OCI-LY1 (cell line): Measurements from ENCODE around the gene EIF1B.

Source experiments
- H2AFZ ChIP-seq: fragments of 200-600 bp; sonication (generic), shearing (Covaris generic); 2 replicates; pipeline ENCODE4 v1.6.0; 2014; ENCODE audit warnings: antibody characterized with exemption, mild to moderate bottlenecking, low read length
- H3F3A ChIP-seq: fragments of 200-600 bp; sonication (generic), shearing (Covaris generic); 2 replicates; pipeline ENCODE4 v1.6.0; 2014; ENCODE audit warnings: mild to moderate bottlenecking, antibody characterized with exemption, low read length, moderate library complexity; ENCODE audit not compliant: insufficient read depth
- H3K27ac ChIP-seq: fragments of 200-600 bp; sonication (generic); 2 replicates; pipeline ENCODE4 v1.5.1; 2014; ENCODE audit warnings: low read length, mixed run types, mild to moderate bottlenecking, low read depth; ENCODE audit not compliant: poor library complexity, severe bottlenecking
- H3K27me3 ChIP-seq: fragments of 200-600 bp; sonication (generic); 2 replicates; pipeline ENCODE4 v1.6.0; 2014; ENCODE audit warnings: antibody characterized with exemption, mild to moderate bottlenecking, low read length, moderate library complexity; ENCODE audit not compliant: insufficient read depth
- H3K36me3 ChIP-seq: fragments of 200-600 bp; sonication (generic); 2 replicates; pipeline ENCODE4 v1.6.1; 2014; ENCODE audit warnings: mild to moderate bottlenecking, antibody characterized with exemption, low read length, moderate library complexity, mixed read lengths; ENCODE audit not compliant: insufficient read depth
- H3K4me1 ChIP-seq: fragments of 200-600 bp; sonication (generic); 2 replicates; pipeline ENCODE4 v1.5.1; 2014; ENCODE audit warnings: mild to moderate bottlenecking, low read length, moderate library complexity; ENCODE audit not compliant: insufficient read depth, severe bottlenecking
- H3K4me2 ChIP-seq: fragments of 200-600 bp; sonication (generic), shearing (Covaris generic); 2 replicates; pipeline ENCODE4 v1.6.1; 2014; ENCODE audit warnings: low read length
- H3K4me3 ChIP-seq: fragments of 200-600 bp; sonication (generic); 2 replicates; pipeline ENCODE4 v1.5.1; 2014; ENCODE audit warnings: low read length, low read depth, mild to moderate bottlenecking, mixed read lengths; ENCODE audit not compliant: poor library complexity, severe bottlenecking
- H3K79me2 ChIP-seq: fragments of 200-600 bp; shearing (Covaris generic); 2 replicates; pipeline ENCODE4 v1.6.1; 2016; ENCODE audit warnings: mixed run types, low read length, mixed read lengths; ENCODE audit not compliant: insufficient read depth
- H3K9ac ChIP-seq: fragments of 200-600 bp; sonication (generic), shearing (Covaris generic); 2 replicates; pipeline ENCODE4 v1.6.1; 2014; ENCODE audit warnings: mild to moderate bottlenecking, low read length, mixed read lengths
- H3K9me2 ChIP-seq: fragments of 200-600 bp; sonication (generic), shearing (Covaris generic); 2 replicates; pipeline ENCODE4 v1.6.1; 2014; ENCODE audit warnings: low read depth, mild to moderate bottlenecking, low read length, mixed read lengths
- H3K9me3 ChIP-seq: fragments of 200-600 bp; shearing (Covaris generic); 2 replicates; pipeline ENCODE4 v1.6.1; 2014; ENCODE audit warnings: low read length, mixed read lengths
- H4K20me1 ChIP-seq: fragments of 200-600 bp; sonication (generic), shearing (Covaris generic); 2 replicates; pipeline ENCODE4 v1.6.0; 2016; ENCODE audit warnings: mild to moderate bottlenecking, low read length; ENCODE audit not compliant: insufficient read depth
- EZH2 ChIP-seq: fragments of 200-600 bp; sonication (generic), shearing (Covaris generic); IDR thresholded peaks from 2 replicates; pipeline ENCODE4 v1.8.0; 2017; ENCODE audit warnings: borderline replicate concordance, mixed run types, mild to moderate bottlenecking, antibody characterized with exemption, low read length, moderate library complexity, mixed read lengths
- TF ChIP-seq, protein P1 (sequence below): fragments of 200-600 bp; sonication (generic), shearing (Covaris generic); IDR thresholded peaks from 2 replicates; pipeline ENCODE4 v1.5.1; 2017; ENCODE audit warnings: mild to moderate bottlenecking, antibody characterized with exemption, low read length, moderate library complexity, mixed read lengths

EIF1B gene

DNA sequence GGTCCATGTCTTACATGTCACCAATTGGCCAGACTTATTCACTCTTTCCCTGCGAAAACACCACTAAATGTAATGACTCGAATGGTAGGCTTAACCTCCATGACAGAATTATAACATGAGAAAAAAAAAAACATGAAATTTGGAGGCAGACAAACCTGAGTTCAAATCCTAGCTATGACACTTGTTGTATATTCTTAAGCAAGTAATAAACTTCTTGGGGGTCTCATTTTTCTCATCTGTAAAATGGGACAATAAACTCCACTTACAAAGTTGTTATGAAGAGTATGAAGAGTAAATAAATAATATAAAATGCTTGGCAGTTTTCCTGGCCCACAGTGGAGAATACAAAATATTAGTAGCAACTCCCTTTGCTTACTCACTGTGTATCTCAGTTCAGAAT is 11.4 kb upstream of the EIF1B start:
- Histone ChIP-seq H3K9me3 (no peaks in the 10 kb centered on the region), H3K27ac (no peak overlapping the region), H3K4me1 (no peaks in the 10 kb centered on the region), H3K9me2 (no peaks in the 10 kb centered on the region), H2AFZ (no peak overlapping the region), H3K27me3 (no peaks in the 10 kb centered on the region), H3K36me3 (no peaks in the 10 kb centered on the region), H3K79me2 (no peaks in the 10 kb centered on the region), H4K20me1 (no peaks in the 10 kb centered on the region), H3F3A (no peaks in the 10 kb centered on the region), H3K4me3 (no peak overlapping the region), H3K4me2 (no peak overlapping the region), H3K9ac (no peak overlapping the region)
- no peak for TF ChIP-seq EZH2
- TF ChIP-seq, protein P1, sequence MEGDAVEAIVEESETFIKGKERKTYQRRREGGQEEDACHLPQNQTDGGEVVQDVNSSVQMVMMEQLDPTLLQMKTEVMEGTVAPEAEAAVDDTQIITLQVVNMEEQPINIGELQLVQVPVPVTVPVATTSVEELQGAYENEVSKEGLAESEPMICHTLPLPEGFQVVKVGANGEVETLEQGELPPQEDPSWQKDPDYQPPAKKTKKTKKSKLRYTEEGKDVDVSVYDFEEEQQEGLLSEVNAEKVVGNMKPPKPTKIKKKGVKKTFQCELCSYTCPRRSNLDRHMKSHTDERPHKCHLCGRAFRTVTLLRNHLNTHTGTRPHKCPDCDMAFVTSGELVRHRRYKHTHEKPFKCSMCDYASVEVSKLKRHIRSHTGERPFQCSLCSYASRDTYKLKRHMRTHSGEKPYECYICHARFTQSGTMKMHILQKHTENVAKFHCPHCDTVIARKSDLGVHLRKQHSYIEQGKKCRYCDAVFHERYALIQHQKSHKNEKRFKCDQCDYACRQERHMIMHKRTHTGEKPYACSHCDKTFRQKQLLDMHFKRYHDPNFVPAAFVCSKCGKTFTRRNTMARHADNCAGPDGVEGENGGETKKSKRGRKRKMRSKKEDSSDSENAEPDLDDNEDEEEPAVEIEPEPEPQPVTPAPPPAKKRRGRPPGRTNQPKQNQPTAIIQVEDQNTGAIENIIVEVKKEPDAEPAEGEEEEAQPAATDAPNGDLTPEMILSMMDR = no peak

DNA sequence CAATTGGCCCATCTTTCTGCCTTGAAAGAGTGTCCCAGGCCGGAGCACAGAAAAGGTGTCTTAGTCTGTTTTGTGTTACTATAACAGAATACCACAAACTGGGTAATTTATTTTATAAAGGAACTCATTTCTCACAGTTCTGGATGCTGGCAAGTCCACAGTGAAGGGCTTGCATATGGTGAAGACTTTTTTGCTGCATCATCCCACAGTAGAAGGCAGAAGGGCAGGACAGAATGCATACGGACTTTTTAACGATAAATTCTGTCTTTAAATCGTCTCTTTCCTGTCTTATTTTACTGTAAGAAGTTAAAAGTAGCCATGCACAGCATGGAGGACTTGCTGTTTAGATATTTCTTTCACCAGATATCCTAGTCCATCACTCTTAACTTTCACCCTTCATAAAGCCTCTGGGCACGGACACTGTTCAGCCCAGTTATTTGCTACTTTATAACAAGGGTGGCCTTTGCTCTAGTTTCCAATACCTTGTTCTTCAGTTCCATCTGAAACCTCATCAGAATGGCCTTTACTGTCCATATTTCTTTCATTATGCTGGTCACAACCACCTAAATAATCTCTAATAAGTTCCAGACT is 10.3 kb upstream of the EIF1B start:
- H2AFZ ChIP-seq = no peak overlapping the region

DNA sequence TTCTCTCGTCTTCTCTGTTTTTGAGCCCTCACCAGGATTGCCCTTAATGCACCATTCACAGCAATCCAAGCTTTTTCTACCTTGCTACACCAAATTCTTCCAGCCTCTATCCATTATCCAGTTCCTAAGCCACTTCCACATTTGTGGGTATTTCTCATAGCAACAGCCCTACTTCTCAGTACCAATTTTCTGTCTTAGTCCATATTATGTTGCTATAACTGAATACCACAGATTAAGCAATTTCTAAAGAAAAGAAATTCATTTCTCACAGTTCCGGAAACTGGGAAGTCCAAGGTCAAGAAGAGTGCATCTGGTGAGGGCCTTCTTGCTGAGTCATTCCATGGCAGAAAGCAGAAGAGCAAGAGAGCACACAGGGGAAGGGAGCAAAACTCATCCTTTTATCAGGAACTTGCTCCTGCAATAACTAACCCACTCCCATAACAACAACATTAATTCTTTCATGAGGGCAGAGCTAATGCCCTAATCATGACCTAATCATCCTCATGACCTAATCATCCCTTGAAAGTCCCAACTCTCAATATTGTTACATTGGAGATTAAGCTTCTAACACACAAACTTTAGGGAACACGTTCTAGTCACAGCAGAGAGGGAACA is 9.7 kb upstream of the EIF1B start:
- H3K4me1 ChIP-seq = no peaks in the 10 kb centered on the region
- H3K9me2 ChIP-seq = no peaks in the 10 kb centered on the region
- no peak overlapping the region for H3K4me3 ChIP-seq
- no peak overlapping the region for H3K27ac ChIP-seq
- no peak for TF ChIP-seq EZH2
- TF ChIP-seq, protein P1 = no peak
- no peak overlapping the region for H3K4me2 ChIP-seq
- H3K9ac ChIP-seq = no peak overlapping the region
- no peaks in the 10 kb centered on the region for H3K36me3 ChIP-seq
- no peaks in the 10 kb centered on the region for H3K27me3 ChIP-seq
- H2AFZ ChIP-seq = no peak overlapping the region
- no peaks in the 10 kb centered on the region for H4K20me1 ChIP-seq
- H3K9me3 ChIP-seq = no peaks in the 10 kb centered on the region
- no peaks in the 10 kb centered on the region for H3K79me2 ChIP-seq
- H3F3A ChIP-seq = no peaks in the 10 kb centered on the region

More for the DNA sequence above, 10.3 kb upstream of the EIF1B start:
- H3K4me1 ChIP-seq = no peaks in the 10 kb centered on the region
- H3K9me2 ChIP-seq = no peaks in the 10 kb centered on the region
- no peak overlapping the region for H3K9ac ChIP-seq
- no peaks in the 10 kb centered on the region for H3K9me3 ChIP-seq
- H3K36me3 ChIP-seq = no peaks in the 10 kb centered on the region
- no peaks in the 10 kb centered on the region for H3K79me2 ChIP-seq
- no peaks in the 10 kb centered on the region for H3K27me3 ChIP-seq
- no peaks in the 10 kb centered on the region for H3F3A ChIP-seq
- no peak overlapping the region for H3K27ac ChIP-seq
- no peaks in the 10 kb centered on the region for H4K20me1 ChIP-seq
- H3K4me2 ChIP-seq = no peak overlapping the region
- TF ChIP-seq, protein P1 = no peak
- no peak for TF ChIP-seq EZH2
- no peak overlapping the region for H3K4me3 ChIP-seq
